Spleen (tissue), 7 donors: Measurements from ENCODE around the gene JSRP1.

Source experiments
- CTCF ChIP-seq, 11 experiments: fragments of 200-600 bp in 7 of 11; fragments of 450-650 bp in 4 of 11; sonication (generic) in 4 of 11; IDR thresholded peaks in 8 of 11; conservative IDR thresholded peaks in 3 of 11; 1 replicate in 7 of 11; 2 replicates in 4 of 11; pipeline versions ENCODE4 v1.4.0 to v1.8.0; 2016 to 2021; ENCODE audit warnings: antibody characterized with exemption in 11 of 11, inconsistent platforms in 4 of 11, mild to moderate bottlenecking in 1 of 11
- POLR2A ChIP-seq, 3 donors: fragments of 450-650 bp; IDR thresholded peaks; one replicate each; pipeline ENCODE4 v1.5.1; 2017; ENCODE audit warnings: antibody characterized with exemption in 3 of 3, mild to moderate bottlenecking in 1 of 3
- POLR2AphosphoS5 ChIP-seq, 3 donors: sonication (generic); formaldehyde crosslinking; IDR thresholded peaks; one replicate each; pipeline ENCODE4 v1.5.1; 2017; ENCODE audit warnings: antibody characterized with exemption in 3 of 3
- donor health status: DM: no; HTN: no; CAD: no; lungs with moderate emphysema.
- donor health status: DM: no; HTN: no; CAD: no.
- donor health status: DM: no; HTN: no; CAD: no.

DNA sequence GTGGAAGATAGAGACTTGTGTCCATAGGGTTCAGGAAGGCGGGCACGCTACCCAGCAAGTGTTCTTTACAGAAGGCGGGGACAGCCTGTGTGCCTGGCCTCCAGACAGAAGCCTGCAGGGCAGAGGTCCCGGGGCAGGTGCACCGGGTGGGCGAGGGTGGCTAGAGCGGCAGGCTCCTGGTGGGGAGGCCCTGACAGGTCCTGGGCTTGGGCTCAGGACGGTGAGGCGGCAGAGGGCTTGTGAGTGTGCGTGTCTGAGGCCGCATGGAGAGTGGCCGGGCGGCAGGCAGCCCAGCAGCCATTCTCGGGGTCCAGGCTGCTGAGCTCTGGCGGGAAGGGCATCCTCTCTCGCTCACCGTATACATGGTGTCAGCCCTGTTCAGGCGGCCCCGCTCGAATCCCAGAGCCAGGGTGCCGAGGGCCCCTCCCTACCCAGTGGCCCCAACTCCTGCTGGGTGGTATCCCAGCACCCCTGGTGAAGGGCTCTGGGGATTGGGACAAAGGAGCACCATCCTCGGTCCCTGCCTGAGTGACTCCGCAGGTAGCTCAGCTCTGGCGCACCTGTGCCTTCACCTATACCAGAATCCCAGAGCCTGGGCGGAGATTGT, 10.1 kb downstream of the JSRP1 start:
- TF ChIP-seq CTCF (IDR thresholded peaks at IDR 0.05 in 8 of 11, conservative IDR thresholded peaks at IDR 0.05 in 3 of 11) (no peak), POLR2AphosphoS5 (IDR thresholded peaks at IDR 0.05) (no peak), POLR2A (IDR thresholded peaks at IDR 0.05) (no peak)
